Measurements from ENCODE around the gene RAD21L1.

RAD21L1 gene

GRCh38 chr20:1274485-1275311 lies 48.9 kb downstream of the RAD21L1 start:
- DNase-seq, result no peak

DNA sequence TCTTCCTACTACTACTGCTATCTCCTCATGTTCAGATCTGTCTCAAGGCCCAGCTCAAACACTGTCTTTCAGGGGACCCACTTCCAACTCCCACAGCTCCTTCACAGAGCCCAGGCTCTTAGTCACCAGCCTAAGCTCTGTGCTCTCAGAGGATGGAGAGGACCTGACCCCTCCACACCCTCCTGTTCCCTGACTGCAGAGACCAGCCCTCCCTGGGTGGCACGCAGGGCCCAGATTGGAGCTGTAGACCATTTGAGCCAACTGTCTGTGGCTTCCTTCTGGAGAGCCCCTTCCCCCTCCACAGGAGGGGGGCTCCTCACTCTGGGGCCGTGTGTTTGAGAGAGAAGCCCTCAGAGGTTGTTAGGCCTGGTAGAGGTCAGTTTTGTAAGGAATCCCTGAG lies 50.1 kb downstream of the RAD21L1 start:
- no peak for DNase-seq

DNA sequence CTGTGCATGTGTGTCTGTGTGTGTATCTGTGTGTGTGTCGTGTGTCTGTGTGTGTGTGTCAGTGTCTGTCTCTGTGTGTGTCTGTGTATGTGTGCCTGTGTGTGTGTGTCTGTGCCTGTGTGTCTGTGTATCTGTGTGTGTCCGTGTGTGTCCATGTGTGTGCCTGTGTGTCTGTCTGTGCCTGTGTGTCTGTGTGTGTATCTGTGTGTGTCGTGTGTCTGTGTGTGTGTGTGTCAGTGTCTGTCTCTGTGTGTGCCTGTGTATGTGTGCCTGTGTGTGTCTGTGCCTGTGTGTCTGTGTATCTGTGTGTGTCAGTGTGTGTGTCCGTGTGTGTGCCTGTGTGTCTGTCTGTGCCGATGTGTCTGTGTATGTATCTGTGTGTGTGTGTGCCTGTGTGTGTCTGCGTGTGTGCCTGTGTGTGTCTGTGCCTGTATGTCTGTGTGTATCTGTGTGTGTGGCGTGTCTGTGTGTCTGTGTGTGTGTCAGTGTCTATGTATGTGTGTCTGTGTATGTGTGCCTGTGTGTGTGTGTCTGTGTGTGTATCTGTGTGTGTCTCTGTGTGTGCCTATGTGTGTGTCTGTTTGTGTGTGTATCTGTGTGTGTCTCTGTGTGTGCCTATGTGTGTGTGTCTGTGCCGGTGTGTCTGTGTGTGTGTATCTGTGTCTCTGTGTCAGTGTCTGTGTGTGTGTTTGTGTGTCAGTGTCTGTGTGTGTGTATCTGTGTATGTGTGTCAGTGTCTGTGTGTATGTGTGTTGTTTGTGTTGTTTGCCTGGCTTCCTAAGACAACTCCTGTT lies 51.9 kb downstream of the RAD21L1 start:
- no peak for DNase-seq

DNA sequence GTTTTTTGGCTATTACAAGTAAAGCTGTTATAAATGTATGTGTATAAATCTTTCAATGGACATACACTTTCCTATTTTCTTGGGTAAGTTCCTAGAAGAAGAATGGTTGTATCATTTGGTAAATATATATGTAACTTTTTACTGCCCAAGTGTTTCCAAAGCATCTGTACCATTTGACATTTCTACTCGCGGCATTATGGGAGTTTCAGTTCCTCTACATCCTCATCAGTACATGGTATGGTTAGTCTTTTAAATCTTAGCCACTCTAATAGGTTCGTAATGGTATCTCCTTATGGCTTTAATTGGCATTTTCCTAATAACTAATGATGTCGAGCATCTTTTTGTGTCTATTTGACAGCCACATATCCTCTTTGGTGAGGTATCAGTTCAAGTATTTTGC lies 53.1 kb downstream of the RAD21L1 start:
- no peak for DNase-seq

DNA sequence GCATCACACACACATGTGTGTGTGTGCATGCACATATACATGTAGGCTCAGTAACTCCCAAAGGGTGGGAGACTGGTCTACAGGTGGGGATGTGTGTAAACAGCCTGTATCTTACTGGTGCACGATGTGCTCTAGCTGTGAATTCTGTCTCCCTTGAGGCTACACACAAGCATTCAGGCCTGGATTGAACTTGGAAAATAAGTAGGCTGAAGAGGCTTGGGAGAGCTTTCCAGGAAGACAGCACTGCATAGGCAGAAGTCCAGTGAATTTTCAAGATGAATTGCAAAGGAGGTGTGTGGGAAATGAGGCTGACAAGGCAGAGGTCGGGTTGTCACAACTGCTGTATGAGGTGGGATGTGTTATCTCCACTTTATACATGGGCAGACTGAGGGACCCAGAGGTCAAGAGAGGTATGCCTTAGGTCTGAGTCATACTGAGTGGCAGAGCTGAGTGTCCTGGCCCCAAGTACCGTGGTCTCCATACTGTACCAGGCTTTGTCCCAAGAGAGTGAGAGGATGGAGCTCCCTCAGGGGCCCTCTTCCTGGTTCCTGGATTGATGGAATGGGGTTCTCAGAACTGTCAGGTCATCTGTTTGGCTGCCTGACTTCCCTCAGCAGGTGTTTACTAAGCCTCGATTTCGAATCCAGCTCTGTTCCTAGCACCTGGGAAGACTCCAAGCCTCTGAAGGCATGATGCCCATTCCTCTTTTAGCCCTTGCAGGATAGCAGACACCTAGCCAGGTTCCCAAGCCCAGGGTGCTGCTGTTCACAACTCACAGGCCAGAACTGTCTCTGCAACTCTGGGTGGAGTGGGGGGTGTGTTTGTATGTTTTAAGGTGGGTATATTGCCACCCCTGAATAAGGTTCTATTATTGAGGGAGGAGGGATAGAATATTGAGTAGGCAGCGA lies 54.6 kb downstream of the RAD21L1 start:
- DNase-seq, result no peak

- DNase-seq, result no peak
Observed at GRCh38 chr20:1281279-1282057, 55.6 kb downstream of the RAD21L1 start.

- DNase-seq, result no peak
Observed at GRCh38 chr20:1282966-1283365, 57.1 kb downstream of the RAD21L1 start.

DNA sequence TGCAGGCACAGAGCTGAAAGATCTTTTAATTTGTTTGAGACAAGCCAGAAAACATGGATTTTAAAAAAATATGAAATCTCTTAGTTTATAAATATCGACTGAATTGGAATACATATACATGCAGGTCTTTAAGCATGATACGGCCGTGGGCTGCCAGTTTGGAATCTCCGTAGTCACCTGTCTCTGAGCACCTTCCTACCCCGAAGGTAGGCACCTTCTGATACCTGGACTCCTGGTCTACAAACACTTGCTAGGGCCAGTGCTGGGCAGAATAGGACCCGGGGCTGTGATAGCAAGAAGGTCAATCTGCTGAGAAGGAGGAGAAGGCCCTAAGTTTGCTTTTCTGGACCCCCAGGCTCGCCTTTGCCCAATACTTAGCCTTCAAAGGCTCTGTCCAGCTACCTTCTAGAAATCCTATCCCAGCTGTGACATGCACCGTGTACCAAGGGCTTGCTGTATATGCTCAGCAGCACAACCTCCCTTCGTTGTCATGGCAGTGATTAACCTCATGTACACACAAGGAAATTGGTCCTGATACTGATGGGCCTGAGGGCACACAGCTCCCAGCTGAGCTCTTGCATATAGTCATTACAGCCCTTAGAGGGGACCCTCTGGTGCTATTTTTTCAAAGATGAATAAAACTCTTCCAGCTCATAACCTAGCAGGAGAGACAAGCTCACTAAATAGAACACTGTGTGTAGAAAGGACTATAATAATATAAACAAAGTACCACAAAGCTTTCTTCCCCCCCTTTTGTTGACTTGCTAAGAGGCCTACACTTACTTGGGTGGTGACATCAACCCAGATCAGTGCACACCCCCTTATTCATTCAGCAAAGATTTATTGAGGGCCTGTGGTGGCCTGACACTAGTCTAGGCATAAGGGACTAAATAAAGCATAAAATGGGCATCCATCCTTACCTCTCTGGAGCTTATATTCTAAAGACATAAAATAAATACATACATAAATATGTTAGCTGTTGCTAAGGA lies 58.0 kb downstream of the RAD21L1 start:
- DNase-seq, result no peak

DNA sequence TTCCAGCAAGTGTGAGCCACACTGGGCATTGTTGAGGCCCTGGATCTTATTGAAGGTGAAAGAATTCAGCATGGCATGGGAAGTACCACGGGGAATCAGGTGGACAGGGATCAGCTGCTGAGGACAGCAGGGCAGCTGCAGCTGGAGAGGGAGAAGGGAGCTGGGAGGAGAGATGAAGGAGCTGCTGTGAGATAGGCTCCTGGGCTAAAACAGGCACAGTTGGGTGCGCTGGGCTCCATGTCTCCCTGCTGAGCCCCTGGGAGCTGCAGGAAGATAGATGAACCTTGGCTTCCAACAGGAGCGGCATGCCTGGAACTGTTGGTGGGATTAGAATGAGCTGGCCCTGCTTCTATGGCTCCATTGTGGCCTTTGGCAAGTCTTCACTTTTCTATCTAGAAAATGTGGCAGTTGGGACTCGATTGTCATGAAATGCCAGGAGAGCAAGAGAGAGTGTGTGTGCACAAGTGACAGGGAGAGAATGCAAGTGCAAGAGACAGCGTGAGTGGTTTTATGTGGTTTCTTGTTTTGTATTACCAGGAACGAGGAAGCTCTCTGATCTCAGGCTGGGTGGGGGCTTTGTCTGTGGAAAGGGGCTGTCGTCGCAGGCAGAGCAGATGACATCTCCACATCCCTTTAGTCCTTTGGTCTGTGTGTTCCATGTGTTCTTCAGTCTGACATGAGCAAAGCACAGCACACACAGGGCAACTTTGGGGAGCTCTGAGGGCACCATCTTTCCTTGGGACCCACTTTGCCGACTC lies 60.6 kb downstream of the RAD21L1 start:
- no peak for DNase-seq

- DNase-seq, result peak; percentile 31
Observed at GRCh38 chr20:1287306-1287705, 61.5 kb downstream of the RAD21L1 start.

DNA sequence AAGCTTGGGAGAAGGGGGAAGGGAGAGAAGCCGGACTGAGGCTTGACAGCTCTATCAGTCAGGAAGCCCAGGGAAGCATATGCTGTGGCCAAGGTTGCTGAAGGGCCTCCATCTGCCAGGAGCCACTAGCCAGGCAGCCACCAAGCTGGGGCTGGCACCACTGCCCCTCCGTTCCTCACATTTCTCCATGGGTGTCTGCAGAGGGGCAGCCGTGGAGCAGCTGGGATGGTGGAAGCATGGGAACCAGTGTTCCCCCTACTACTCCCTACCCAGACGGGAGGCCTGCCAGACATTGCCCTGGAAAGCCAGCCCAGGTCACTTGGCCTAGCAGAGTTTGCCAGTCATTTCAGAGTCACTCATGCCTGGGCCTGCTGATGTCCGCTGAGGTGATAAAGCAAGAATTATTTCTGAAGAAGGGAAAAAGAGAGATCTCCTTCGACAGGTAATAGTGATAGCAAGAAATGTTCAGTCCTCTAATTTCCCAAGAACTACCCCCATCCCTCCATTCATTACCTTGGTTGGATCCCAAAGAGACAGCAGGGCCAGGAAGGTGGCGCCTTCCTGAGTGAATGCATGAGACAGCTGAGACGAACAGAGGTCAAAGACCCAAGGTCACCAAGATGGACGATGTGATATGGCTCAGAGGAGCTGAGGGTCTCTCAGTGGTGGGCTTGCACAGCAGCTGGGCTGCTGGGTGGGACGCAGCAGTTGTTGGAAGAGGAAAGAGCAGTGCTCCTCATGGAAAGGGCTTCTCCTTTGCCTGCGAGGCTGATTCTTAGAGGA lies 62.1 kb downstream of the RAD21L1 start:
- no peak for DNase-seq

DNA sequence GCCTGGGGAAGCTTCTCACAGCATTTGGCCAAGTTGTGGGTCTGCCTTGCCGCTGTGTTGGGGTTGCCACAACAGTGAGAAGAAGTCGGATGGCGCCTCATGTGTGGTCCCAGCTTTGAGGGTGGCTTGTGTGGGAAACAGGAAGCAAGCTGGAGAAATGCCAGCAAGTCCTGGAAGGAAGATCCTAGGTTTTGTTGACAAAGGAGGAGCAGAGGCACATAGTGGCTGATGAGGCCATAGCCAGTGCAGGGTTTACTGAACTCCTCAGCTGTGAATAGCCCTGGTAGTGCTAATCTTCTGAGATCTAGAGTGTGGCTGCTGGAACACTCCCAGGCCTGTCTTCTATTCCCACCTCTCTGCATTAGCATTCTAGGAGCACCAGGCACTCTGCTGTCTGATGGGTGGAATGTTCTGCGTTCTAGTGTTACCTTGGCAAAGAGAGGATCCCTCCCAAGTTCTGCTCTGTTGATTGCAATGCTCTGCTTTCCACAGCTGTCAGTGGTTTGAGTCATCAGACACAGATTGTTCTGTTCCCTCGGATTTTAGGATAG lies 65.4 kb downstream of the RAD21L1 start:
- no peak for DNase-seq

DNA sequence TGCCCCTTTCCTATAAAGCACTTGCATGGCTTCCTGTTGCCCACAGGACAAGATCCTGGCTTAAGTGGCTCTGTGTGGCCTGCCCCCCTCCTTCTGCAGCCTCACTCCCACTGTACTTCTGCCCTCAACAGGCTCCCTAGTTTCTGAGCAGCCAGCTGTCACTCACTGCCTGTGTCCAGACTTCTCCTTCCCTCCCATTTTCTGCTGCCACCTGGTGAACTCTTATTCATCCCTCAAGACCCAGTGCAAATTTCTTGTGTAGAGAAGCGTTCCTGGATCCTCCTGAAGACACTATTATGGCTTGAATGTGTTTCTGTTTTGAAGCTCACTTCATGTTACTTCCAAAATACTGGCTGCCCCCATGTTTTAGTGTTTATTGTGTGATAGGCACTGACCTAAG lies 66.8 kb downstream of the RAD21L1 start:
- no peak for DNase-seq

GRCh38 chr20:1293641-1294379 lies 68.0 kb downstream of the RAD21L1 start:
- no peak for DNase-seq

- DNase-seq, result no peak
Observed at GRCh38 chr20:1294497-1294896, 68.7 kb downstream of the RAD21L1 start.

GRCh38 chr20:1295276-1295930 lies 69.6 kb downstream of the RAD21L1 start:
- no peak for DNase-seq

DNA sequence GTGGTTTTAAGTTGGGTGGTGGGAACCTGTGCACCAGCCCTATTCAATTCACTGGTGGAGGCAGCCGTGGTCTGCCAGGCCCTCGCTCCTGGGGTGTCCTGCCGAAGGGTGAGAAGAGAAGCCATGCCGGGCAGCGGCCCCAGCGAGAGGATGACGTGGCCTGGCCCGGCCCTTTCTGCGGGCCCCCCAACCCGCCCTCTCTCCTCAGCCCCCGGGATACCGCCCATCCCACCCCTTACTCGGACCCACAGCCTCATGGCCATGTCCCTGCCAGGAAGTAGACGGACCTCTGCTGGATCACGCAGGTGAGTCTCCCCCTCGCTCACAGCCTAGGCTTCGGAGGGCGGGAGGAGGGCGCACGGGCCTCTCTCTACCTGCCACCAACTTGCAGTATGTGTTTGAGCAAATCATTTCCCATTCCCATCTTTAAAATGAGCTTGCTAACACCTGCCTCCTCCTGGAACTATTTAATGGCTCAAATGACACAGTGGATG lies 70.3 kb downstream of the RAD21L1 start:
- DNase-seq, result no peak

DNA sequence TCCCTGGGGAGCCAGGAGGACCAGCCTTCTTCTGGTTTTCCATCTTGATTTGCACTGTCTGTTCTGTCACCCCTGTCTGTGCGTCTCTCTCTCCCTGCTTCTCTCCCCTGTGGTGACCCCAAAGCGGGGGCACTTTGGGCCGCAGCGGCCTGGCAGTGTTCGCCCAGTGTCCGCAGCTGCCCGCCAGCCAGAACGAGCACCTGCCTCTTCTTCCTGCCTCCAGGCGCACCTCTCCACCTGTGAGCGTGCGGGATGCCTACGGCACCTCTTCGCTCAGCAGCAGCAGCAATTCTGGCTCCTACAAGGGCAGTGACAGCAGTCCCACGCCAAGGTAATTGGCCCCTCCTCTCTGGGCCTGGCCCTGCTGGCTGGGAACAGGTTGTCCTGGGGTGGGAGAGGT lies 71.1 kb downstream of the RAD21L1 start:
- no peak for DNase-seq
